Mesendoderm (in vitro differentiated cells): ENCODE measurements around the gene NHSL2.

Experiments used
- DNase-seq: peaks from one replicate; pipeline ENCODE4 v3.0.0; 2013
- H2AK5ac ChIP-seq: 2 replicates; pipeline ENCODE4 v1.6.1; 2013; ENCODE audit warnings: low read length, inconsistent platforms
- H2BK120ac ChIP-seq: 2 replicates; pipeline ENCODE4 v1.6.1; 2013; ENCODE audit warnings: low read depth, mild to moderate bottlenecking, low read length, moderate library complexity, mixed read lengths
- H2BK15ac ChIP-seq: replicated peaks from 2 replicates; pipeline ENCODE4 v1.6.1; 2013; ENCODE audit warnings: low read depth, mild to moderate bottlenecking, moderate library complexity
- H2BK5ac ChIP-seq: 2 replicates; pipeline ENCODE4 v1.6.1; 2013; ENCODE audit warnings: low read length, inconsistent platforms
- H3K18ac ChIP-seq: 2 replicates; pipeline ENCODE4 v1.6.1; 2013; ENCODE audit warnings: mild to moderate bottlenecking, low read length, mixed read lengths
- H3K23ac ChIP-seq: one replicate; pipeline ENCODE4 v1.6.1; 2013; ENCODE audit warnings: low read length
- H3K27ac ChIP-seq: 2 replicates; pipeline ENCODE4 v1.5.1; 2013; ENCODE audit warnings: low read depth, mild to moderate bottlenecking, inconsistent platforms, low read length, moderate library complexity
- H3K27me3 ChIP-seq: 2 replicates; pipeline ENCODE4 v1.6.1; 2013; ENCODE audit warnings: low read length, control low read depth, mild to moderate bottlenecking, inconsistent platforms; ENCODE audit not compliant: insufficient read depth, poor library complexity
- H3K36me3 ChIP-seq: 2 replicates; pipeline ENCODE4 v1.6.1; 2013; ENCODE audit warnings: low read length, inconsistent platforms; ENCODE audit not compliant: control insufficient read depth, insufficient read depth
- H3K4ac ChIP-seq: one replicate; pipeline ENCODE4 v1.6.1; 2013; ENCODE audit warnings: low read depth, mild to moderate bottlenecking, low read length, moderate library complexity
- H3K4me1 ChIP-seq: 2 replicates; pipeline ENCODE4 v1.6.1; 2013; ENCODE audit warnings: low read depth, low read length, inconsistent platforms; ENCODE audit not compliant: control insufficient read depth
- H3K4me2 ChIP-seq: 2 replicates; pipeline ENCODE4 v1.6.1; 2013; ENCODE audit warnings: low read length
- H3K4me3 ChIP-seq: 2 replicates; pipeline ENCODE4 v1.5.1; 2013; ENCODE audit warnings: mild to moderate bottlenecking, low read length
- H3K56ac ChIP-seq: one replicate; pipeline ENCODE4 v1.6.1; 2013; ENCODE audit warnings: low read length
- H3K79me1 ChIP-seq: 2 replicates; pipeline ENCODE4 v1.6.1; 2013; ENCODE audit warnings: low read length, inconsistent platforms
- H3K79me2 ChIP-seq: 2 replicates; pipeline ENCODE4 v1.6.1; 2013; ENCODE audit warnings: mild to moderate bottlenecking, low read length; ENCODE audit not compliant: control insufficient read depth, insufficient read depth
- H3K9ac ChIP-seq: 2 replicates; pipeline ENCODE4 v1.6.1; 2013; ENCODE audit warnings: low read length, inconsistent platforms
- H4K5ac ChIP-seq: one replicate; pipeline ENCODE4 v1.6.1; 2013; ENCODE audit warnings: low read length
- H4K8ac ChIP-seq: one replicate; pipeline ENCODE4 v1.6.1; 2013; ENCODE audit warnings: low read depth, mild to moderate bottlenecking, control low read depth, low read length, moderate library complexity
- WGBS: extraction: QIAGEN DNeasy Blood & Tissue Kit; methylation state at CpG from one replicate; pipeline ENCODE4 v1.1.7; 2013; ENCODE audit warnings: low lambda C conversion rate, missing lambda C conversion rate; ENCODE audit not compliant: insufficient coverage; ENCODE audit errors: extremely low coverage; 5-methylcytosine and 5-hydroxymethylcytosine counted together

Gene NHSL2

GRCh38 chrX:72071213-72071612 is 160.6 kb downstream of the NHSL2 start:
- Histone ChIP-seq H3K18ac (no peak overlapping the region), H3K4ac (no peak overlapping the region), H2BK120ac (no peak overlapping the region), H3K23ac (no peak overlapping the region), H3K9ac (no peak overlapping the region), H3K36me3 (no peaks in the 10 kb centered on the region), H2BK15ac (no peak overlapping the region), H2AK5ac (no peak overlapping the region), H3K4me2 (no peak overlapping the region), H3K79me1 (no peaks in the 10 kb centered on the region), H3K4me3 (no peak overlapping the region), H3K27ac (no peak overlapping the region), H4K8ac (no peak overlapping the region), H3K4me1 (no peaks in the 10 kb centered on the region), H3K79me2 (no peaks in the 10 kb centered on the region), H3K56ac (no peak overlapping the region), H2BK5ac (no peak overlapping the region), H4K5ac (no peak overlapping the region), H3K27me3 (no peaks in the 10 kb centered on the region)
- DNase-seq, result no peak
- WGBS, result no CpG with 5 or more reads among the region's 2 CpGs

GRCh38 chrX:72073633-72074032 is 163.0 kb downstream of the NHSL2 start:
- no peaks in the 10 kb centered on the region for H3K79me2 ChIP-seq
- DNase-seq, result peak; percentile 35
- H4K8ac ChIP-seq, result no peak overlapping the region
- H3K56ac ChIP-seq, result no peak overlapping the region
- H3K27ac ChIP-seq, result no peak overlapping the region
- H3K79me1 ChIP-seq, result no peaks in the 10 kb centered on the region
- H4K5ac ChIP-seq, result no peak overlapping the region
- H2BK15ac ChIP-seq, result no peak overlapping the region
- H3K27me3 ChIP-seq, result no peaks in the 10 kb centered on the region
- no peak overlapping the region for H3K23ac ChIP-seq
- H3K4me1 ChIP-seq, result no peaks in the 10 kb centered on the region
- no peak overlapping the region for H3K4me2 ChIP-seq
- no peak overlapping the region for H2AK5ac ChIP-seq
- H3K4ac ChIP-seq, result no peak overlapping the region
- H3K4me3 ChIP-seq, result no peak overlapping the region
- no peaks in the 10 kb centered on the region for H3K36me3 ChIP-seq
- no peak overlapping the region for H3K9ac ChIP-seq
- no peak overlapping the region for H2BK120ac ChIP-seq
- WGBS, result no CpG with 5 or more reads among the region's 1 CpG
- no peak overlapping the region for H3K18ac ChIP-seq
- H2BK5ac ChIP-seq, result no peak overlapping the region

GRCh38 chrX:72078411-72078810 is 167.8 kb downstream of the NHSL2 start:
- Histone ChIP-seq H3K79me2 (no peaks in the 10 kb centered on the region), H4K5ac (no peak overlapping the region), H2BK15ac (no peak overlapping the region), H3K56ac (no peak overlapping the region), H3K4me1 (no peaks in the 10 kb centered on the region), H3K27ac (no peak overlapping the region), H3K36me3 (no peaks in the 10 kb centered on the region), H4K8ac (no peak overlapping the region), H2BK120ac (no peak overlapping the region), H3K4me3 (no peak overlapping the region), H3K23ac (no peak overlapping the region), H2AK5ac (no peak overlapping the region), H3K27me3 (no peaks in the 10 kb centered on the region), H3K79me1 (no peaks in the 10 kb centered on the region), H2BK5ac (no peak overlapping the region), H3K4ac (no peak overlapping the region), H3K18ac (no peak overlapping the region), H3K4me2 (no peak overlapping the region), H3K9ac (no peak overlapping the region)
- DNase-seq, result no peak
- no CpG with 5 or more reads among the region's 4 CpGs for WGBS

GRCh38 chrX:72079607-72080006 is 169.0 kb downstream of the NHSL2 start:
- WGBS, result no CpG with 5 or more reads among the region's 12 CpGs

GRCh38 chrX:72080150-72080549 is 169.5 kb downstream of the NHSL2 start:
- Histone ChIP-seq H3K56ac (no peak overlapping the region), H3K9ac (no peak overlapping the region), H2BK5ac (no peak overlapping the region), H3K79me1 (no peaks in the 10 kb centered on the region), H3K36me3 (no peaks in the 10 kb centered on the region), H3K23ac (no peak overlapping the region), H2BK15ac (no peak overlapping the region), H4K5ac (no peak overlapping the region), H2BK120ac (no peak overlapping the region), H3K4me1 (no peaks in the 10 kb centered on the region), H3K27ac (no peak overlapping the region), H3K79me2 (no peaks in the 10 kb centered on the region), H3K18ac (no peak overlapping the region), H3K4ac (no peak overlapping the region), H3K27me3 (no peaks in the 10 kb centered on the region), H2AK5ac (no peak overlapping the region), H4K8ac (no peak overlapping the region), H3K4me2 (no peak overlapping the region), H3K4me3 (no peak overlapping the region)
- DNase-seq, result no peak
- no CpG with 5 or more reads among the region's 7 CpGs for WGBS

More at GRCh38 chrX:72079607-72080006, 169.0 kb downstream of the NHSL2 start:
- Histone ChIP-seq H3K9ac (no peak overlapping the region), H3K36me3 (no peaks in the 10 kb centered on the region), H3K79me2 (no peaks in the 10 kb centered on the region), H3K27me3 (no peaks in the 10 kb centered on the region), H4K5ac (no peak overlapping the region), H4K8ac (no peak overlapping the region), H3K4me1 (no peaks in the 10 kb centered on the region), H3K79me1 (no peaks in the 10 kb centered on the region), H3K27ac (no peak overlapping the region), H2BK15ac (no peak overlapping the region), H3K4me3 (no peak overlapping the region), H2BK5ac (no peak overlapping the region), H3K18ac (no peak overlapping the region), H2BK120ac (no peak overlapping the region), H3K56ac (no peak overlapping the region), H3K4me2 (no peak overlapping the region), H2AK5ac (no peak overlapping the region), H3K4ac (no peak overlapping the region), H3K23ac (no peak overlapping the region)
- peak; percentile 13 for DNase-seq

GRCh38 chrX:72080800-72081199 is 170.2 kb downstream of the NHSL2 start:
- no CpG with 5 or more reads among the region's 7 CpGs for WGBS
- Histone ChIP-seq H3K79me1 (no peaks in the 10 kb centered on the region), H3K36me3 (no peaks in the 10 kb centered on the region), H2AK5ac (no peak overlapping the region), H3K79me2 (no peaks in the 10 kb centered on the region), H3K4ac (no peak overlapping the region), H3K9ac (no peak overlapping the region), H4K5ac (no peak overlapping the region), H3K56ac (no peak overlapping the region), H3K27me3 (no peaks in the 10 kb centered on the region), H3K23ac (no peak overlapping the region), H2BK15ac (no peak overlapping the region), H2BK5ac (no peak overlapping the region), H3K4me3 (no peak overlapping the region), H2BK120ac (no peak overlapping the region), H3K18ac (no peak overlapping the region), H4K8ac (no peak overlapping the region), H3K4me1 (no peaks in the 10 kb centered on the region), H3K27ac (no peak overlapping the region), H3K4me2 (no peak overlapping the region)
- DNase-seq, result no peak
